ENCODE data around the gene SLC16A5.

Gene SLC16A5

GRCh38 chr17:75155191-75155601 lies 67.4 kb downstream of the SLC16A5 start:
- DNase-seq = no peak

All from nucleus accumbens (tissue), 56 donors.